Fibroblast of mammary gland (primary cell): ENCODE data around the gene ATG9B.

Experiments
- DNase-seq: peaks from one replicate; pipeline ENCODE4 v3.0.0-alpha.2; 2010; ENCODE audit warnings: low read depth
- H3K4me3 ChIP-seq: 2 replicates; pipeline ENCODE4 v1.5.1; 2011; ENCODE audit warnings: low read depth, mild to moderate bottlenecking, low read length, moderate library complexity; ENCODE audit not compliant: control insufficient read depth
- CTCF ChIP-seq: conservative IDR thresholded peaks from 2 replicates; pipeline ENCODE4 v1.5.1; 2011; ENCODE audit warnings: low read depth, low read length, inconsistent platforms; ENCODE audit not compliant: control insufficient read depth, insufficient read depth

ATG9B gene

DNA sequence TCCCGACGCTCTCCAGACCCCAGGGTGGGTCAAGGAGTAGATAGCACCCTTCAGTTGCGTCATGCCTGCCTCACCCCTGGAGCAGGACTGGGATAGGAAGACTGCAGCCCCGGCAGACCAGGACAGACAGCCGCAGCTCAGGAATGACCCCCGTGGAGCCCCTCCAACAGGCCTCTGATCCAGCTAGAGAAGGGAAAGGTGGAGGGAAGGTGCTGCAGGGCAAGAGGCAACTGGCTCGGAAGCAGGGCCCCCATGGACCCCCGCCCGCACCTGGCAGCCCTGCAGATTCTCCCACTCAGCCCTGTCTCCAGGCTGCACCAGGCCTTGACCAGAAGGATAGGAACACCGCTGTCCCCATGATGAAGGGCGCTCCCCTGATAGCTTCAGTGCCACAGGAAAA lies 53.9 kb downstream of the ATG9B start:
- no peak for TF ChIP-seq CTCF
- H3K4me3 ChIP-seq: no peak overlapping the region
- no peak for DNase-seq

GRCh38 chr7:150969475-150969874 lies 54.8 kb downstream of the ATG9B start:
- DNase-seq: no peak
- TF ChIP-seq CTCF: no peak
- H3K4me3 ChIP-seq: no peak overlapping the region

- no peak for TF ChIP-seq CTCF
- no peak for DNase-seq
- no peak overlapping the region for H3K4me3 ChIP-seq
These were observed 55.4 kb downstream of the ATG9B start for GRCh38 chr7:150968734-150969372.

- no peak for DNase-seq
- no peak overlapping the region for H3K4me3 ChIP-seq
- TF ChIP-seq CTCF: no peak
These were observed 56.1 kb downstream of the ATG9B start for GRCh38 chr7:150968056-150968733.

DNA sequence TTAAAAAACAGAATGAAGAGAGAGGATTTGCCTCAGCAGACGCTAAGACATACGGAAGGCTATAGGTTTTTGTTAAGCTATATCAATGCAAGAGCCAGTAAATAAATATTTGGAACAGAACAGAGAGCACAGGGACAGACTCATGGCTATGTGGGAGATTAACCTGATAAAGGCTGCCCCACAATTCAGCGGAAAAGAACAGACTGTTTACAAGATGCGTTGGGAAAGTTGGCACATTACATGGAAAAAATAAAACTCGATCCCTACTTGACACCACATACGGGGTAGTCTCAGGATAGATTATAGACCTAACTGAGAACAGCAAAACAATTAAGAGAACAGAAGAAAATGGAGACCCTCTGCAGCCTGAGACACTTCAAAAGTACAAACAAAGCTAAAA lies 56.9 kb downstream of the ATG9B start:
- TF ChIP-seq CTCF: no peak

GRCh38 chr7:150966002-150966401 lies 58.3 kb downstream of the ATG9B start:
- TF ChIP-seq CTCF: no peak

More for the DNA sequence above, 56.9 kb downstream of the ATG9B start:
- no peak for DNase-seq
- no peak overlapping the region for H3K4me3 ChIP-seq

GRCh38 chr7:150965273-150965830 lies 58.9 kb downstream of the ATG9B start:
- TF ChIP-seq CTCF: no peak
- H3K4me3 ChIP-seq: no peak overlapping the region
- DNase-seq: no peak

More at GRCh38 chr7:150966002-150966401, 58.3 kb downstream of the ATG9B start:
- no peak overlapping the region for H3K4me3 ChIP-seq
- no peak for DNase-seq
